Glomerular visceral epithelial cell (primary cell): Measurements from ENCODE around the gene STX16.

Source experiments
- DNase-seq: peaks from one replicate; pipeline ENCODE4 v3.0.0-alpha.2; 2016; ENCODE audit errors: extremely low spot score

The STX16 gene, protein sequence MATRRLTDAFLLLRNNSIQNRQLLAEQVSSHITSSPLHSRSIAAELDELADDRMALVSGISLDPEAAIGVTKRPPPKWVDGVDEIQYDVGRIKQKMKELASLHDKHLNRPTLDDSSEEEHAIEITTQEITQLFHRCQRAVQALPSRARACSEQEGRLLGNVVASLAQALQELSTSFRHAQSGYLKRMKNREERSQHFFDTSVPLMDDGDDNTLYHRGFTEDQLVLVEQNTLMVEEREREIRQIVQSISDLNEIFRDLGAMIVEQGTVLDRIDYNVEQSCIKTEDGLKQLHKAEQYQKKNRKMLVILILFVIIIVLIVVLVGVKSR

DNA sequence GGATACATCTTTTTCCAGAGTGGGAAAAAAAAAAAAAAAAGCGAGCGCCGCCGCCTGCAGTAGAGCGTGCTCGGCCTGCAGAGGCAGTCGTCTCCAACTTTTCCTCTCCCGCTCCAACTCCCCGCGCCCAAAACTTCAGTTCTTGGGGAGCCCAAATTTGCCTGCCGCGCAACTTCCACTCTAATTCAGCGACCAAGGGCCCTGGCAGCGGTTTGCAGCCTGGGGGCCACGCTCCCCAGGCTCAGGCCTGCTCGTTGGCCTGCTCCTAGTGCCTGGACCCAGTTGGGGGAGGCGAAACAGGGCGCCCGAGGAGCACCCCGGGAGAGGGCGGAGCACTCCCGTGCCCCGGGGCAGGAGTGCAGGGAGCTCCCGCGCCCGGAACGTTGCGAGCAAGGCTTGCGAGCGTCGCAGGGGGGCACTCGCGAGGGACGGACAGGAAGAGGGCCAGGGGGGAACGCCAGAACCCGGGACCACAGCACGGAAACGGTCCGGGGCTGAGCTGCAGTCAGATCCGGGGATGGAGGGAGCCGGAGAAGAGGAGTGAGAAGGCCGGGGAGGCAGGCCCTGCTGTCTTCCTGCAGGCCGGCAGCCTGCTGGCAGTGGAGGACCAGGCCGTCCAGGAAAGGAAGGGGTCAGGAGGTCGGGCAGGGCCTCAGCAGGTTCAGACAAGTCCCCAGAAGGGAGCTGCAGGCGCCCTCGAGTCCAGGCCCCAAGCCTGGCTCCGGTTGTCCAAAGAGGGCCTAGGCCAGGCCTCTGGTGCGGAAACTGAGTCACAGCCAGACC is at the start of gene STX16:
STX16 (plus strand) TSS at position 508 of the 783 bp plus-strand sequence. CDS start 724 bp downstream, outside the sequence.
- DNase-seq, result peak; percentile 96

DNA sequence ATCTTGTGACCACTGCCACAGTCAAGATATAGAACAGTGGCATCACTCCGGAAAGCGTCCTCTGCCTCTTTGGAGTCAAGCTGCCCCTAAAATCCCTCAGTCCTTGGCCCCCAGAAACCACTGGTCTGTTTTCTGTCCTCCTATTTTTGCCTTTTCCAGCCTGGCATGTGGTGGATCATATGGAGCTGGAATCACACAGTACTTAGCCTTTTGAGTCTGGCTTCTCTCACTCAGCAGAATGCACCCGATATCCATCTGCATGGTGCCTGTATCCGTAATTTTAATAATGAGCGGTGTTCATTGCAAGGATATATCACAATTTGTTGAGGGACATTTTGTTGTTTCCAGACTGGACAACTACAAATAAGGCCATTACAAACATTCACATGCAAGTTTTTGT is 49.0 kb upstream of the STX16 start:
- DNase-seq, result no peak

DNA sequence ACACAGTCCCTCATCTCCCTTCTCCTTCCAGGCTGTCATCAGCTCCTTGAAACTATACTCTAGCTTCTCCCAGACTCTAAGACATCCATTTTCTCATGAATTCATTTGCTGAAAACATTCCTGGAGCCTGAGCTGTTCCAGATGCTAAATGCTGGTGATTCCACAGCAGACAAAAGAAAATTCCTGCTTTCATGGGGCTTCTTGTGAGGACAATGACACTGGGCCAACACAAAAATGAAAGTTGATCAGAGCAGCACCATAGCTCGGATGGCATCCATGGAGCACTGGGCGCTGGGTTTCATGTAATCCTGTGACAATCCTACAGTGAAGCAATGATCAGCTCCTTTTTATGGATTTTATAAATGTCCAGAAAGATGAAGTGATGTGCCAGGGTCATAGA is 47.4 kb upstream of the STX16 start:
- DNase-seq, result no peak

DNA sequence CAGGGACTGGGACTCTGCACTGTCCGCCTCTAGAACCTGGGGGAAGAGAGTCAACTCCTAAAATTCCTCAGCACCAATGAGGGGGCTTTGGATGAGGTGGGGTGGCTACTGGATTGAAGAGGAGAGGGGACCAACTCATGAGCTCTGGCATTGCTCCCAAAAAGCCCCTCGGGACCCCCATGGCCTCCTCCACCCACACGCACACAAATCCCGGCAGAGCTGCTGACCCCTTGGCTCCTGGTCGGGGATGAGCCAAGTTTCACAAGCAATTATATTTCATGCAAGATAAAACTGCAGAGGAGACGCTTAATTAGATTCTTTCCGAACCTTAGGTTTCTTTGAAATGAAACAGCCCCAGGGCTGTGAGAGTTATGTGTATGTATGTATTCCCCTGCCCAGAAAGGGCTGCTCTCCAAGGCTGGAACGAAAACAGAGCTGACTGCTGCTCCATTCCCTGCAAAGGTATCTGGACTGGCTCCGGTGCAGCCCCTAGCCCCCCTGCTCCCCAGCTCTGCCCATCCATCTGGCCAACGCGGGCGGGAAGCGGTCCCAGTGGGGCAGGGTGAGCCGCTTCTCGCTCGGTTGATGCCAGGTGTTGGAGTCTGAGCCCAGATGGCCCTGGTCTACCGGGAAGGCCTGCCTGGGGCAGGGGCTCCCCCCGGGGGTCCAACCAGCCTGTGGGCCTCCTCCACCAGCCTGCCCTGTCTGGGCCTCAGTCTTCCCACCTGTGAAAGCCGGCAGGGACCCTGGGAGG is 46.8 kb upstream of the STX16 start:
- DNase-seq, result no peak

DNA sequence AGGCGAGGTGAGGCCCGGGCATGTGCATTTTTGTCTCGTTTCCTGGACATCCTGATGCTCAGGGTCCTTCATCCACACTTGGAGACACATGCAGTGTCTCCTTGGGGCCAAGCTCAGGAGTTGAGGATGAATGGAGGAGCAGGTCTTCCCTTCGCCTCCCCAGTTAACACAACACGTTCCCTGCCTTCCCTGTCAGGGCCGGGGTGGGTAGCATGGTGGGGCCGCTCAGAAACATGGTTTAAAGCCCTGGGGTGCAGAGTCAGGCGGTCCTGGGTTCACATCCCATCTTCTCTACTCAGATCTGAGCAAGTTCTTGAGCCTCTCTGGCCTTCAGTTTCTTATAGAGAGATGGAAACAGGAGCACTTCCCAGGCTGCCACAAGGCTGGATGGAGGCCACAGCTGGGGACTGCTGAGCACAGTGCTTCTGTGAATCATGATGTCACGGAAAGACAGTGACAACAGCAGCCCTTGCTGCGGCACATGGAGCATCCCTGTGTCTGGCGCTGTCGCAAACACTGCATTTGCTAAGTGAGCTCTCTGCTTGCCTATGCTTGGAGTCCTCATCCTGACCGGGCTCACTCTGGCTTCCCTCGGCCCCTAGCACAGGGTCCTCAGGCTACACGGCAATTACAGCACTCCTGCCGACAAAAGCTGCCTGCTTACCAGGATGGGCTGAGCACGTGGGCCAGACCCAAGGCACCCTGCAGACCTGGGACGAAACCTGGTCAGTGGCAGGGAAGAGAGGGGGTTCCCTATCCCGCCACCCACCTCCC is 45.6 kb upstream of the STX16 start:
- DNase-seq, result no peak

DNA sequence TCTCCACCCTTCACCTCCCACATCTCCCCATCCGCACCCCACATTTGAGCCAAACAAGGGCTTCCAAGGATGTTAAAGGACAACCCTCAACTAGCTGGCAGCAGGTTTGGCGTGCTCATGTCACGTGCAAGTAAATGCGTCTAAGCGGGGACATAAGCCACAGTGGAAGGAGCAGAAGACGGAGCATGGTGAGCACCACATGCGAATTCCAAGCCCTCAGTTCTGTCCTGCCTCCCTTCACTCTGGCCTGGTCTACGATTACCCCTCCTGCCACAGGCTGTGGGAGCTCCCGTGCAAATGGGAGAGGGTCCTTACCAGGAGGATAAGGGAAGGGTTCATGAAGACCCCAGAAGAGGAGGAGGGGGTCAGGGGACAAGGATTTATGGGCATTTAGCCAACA is 44.9 kb upstream of the STX16 start:
- no peak for DNase-seq

DNA sequence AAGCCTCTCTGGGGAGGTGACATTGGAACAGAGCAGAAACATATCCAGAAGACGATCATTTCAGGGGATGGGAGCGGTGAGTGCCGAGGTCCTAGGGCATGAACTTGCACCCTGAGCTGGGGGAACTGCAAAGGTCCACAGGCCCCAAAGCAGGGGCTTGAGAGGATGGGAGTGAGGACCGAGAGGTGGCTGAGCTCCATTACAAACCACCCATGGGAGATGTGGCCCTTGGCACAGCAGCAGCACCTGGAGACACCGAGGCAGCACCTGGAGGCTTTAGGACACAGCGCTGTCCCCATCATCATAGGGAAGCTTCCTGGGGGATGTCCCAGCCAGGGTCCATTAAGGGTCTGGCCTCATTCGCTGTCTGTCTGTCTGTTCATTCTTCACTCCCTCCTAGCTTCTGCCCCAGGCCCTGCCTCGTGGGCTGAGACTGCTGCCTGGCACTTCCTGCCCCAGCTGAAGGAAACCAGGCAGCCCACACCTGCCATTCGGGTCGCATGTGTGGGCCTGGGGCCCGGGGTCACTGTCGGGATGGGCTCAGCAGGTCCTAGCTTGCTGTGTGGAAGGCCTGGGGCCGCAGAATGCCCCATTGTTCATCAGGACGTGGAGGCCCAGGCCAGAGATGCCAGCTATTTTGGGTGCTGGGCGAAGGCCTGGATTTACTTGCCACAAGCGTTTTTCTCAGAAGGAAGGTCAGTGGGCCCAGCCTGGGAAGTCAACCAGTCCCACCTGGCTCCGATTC is 42.8 kb upstream of the STX16 start:
- no peak for DNase-seq

DNA sequence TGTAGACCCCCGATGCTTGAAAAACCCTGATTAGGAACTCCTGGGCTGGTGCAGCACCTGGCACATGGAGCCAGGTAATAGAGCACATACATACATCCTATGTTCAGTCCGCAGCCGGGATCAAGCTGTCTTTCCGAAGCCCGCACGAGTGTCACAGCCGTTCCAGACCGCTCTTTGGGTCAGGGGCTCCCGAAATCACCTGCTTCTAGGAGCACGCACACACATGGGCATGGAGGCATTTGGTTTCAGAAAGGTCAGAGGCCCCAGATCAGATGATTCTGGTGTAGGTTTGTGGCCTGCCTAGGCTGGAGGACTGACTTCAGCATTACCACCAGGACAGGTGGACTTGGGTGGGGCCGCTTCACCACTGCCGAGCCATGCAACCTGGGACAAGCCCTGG is 42.1 kb upstream of the STX16 start:
- no peak for DNase-seq

DNA sequence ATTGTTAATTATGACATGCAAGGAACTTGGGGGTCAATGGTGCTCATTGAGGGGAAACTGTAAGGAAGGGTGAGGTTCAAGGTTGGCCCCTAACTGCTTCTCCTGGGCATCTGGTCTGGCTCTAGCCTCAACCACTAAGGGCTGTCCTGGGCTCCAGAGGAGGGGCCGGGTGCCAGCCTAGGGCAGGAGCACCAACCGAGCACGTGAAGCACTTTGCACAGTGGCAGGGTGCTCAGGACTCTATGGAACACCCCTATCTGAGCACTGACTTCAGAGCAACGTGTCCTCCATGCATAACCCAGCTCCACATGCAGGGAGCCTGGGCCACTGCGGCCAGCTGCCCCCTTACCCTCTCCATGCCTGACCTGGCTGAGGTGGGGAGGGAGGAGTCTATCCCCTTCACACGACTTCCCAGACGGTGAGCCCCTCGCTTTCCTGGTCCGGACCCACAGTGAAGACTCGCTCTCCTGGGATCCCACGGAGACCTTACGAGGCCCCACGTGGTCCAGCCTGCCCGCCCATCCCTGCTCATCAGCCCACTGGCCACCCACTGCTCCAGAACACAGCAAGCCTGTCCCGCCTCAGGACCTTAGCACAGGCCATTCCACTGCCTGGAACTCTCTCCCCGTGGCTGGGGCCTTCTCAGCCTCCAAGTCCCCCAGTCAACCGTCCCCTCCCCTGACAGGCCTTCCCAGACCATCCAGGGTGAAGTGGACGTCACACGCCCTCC is 40.8 kb upstream of the STX16 start:
- no peak for DNase-seq

DNA sequence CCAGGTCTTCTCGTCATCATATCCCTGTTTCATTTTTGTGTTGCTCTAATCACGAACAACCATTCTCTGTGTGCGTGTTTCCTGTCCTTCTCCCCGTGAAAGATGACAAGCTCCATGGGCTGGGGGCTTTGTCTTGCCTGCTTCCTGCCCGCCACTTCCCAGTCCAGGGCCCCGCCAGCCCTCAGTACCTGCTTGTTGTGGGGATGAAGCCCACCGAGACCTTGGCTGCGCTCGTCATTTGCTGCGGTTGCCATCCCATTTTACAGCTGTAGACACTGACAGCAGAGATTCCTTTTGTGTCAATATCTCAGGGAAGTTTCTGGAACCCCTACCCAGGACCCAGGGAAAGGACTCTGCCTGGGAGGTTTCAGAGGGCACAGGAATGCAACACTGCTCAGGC is 40.3 kb upstream of the STX16 start:
- no peak for DNase-seq

DNA sequence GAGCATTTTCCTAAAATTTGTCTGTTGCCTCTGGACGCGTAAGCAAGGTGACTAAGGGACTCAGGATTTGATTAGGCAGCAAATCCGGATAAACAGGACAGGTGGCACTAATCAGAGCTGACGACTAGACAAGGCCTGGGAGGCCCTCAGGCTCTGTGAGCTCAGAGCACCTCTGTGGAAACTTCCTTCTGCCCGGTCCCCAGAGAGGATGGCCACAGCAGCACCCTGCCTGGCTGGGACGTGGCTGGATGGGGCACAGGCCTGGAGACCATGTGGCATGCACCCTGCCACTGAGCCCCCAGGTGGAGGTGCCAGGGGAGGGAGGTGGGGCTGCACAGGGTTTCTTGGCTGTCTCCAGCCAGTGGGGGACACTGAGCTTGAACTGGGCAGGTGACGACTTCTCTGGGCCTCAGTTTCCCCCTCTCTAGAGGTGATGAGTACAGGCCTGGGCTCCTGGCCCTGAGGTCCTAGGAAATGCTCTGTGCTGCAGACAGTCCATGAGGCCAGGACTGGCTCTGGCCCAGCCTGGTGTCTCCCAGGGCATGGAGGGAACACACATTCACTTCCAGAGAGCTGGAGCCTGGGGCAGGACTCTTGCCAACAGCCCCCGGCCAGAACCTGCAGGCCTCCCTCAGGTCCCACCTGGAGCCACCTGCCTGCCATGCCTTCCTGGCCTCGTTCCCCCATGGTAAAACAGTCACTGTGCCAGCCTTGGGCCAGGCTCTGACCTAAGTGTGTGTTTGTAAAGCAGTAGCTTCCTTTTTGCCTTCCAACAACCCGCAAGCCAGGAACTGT is 39.6 kb upstream of the STX16 start:
- no peak for DNase-seq

DNA sequence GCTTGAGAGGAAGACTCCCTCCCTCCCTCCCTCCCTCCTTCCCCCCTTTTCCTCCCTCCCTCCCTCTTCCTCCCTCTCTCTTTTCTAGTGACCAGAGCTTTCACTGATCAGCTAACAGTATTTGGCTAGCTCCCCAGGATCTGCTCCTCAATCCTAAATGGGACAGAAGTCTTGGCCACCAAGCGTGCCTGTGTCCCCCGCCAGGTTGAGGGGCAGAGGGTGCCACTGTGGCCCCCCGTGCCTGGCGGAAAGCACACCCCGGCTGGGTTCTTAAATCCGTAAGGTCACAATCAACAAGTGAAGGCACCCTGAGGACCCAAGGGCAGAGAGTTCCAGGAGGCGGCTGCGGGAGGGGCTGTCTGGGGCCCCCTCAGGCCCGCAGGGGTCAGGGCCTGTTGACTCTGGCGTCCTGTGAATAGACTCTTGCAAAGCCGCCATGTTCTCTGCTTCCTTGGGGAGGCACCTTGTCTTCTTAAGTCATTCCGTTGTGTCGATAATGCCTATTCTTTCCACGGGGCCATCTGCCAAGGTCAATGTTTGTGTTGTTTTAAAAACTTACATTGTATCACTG is 38.9 kb upstream of the STX16 start:
- DNase-seq, result no peak

DNA sequence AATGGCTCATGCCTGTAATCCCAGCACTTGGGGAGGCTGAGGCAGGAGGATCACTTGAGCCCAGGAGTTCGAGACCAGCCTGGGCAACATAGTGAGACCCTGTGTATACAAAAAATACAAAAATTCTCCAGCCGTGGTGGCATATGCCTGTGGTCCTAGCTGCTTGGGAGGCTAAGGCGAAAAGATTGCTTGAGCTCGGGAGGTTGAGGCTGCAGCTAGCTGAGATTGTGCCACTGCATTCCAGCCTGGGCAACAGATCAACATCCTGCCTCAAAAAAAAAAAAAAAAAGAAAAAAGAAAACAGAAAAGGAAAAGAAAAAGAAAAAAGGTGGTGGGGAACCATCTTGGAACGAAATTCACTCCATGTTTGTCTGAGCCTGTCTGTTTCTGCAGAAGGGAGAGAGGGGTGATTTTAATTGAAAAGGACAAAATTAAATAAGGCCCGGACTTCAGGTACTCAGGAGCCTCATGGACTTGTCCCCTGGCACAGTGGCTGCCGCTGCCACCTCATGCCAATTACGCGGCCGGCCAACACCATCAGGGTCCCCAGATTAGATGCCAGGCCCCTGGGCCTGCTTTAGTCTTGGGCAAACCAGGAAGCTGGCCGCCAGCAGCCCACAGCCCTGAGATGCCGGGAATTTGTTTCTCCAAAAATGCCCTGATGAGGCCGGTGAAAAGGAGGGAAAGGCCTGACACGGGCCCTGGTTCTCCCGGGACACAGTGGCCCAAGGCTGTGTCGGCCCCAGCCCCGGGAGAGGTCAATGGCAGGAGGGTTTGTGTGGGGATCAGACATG is 37.8 kb upstream of the STX16 start:
- DNase-seq, result no peak

DNA sequence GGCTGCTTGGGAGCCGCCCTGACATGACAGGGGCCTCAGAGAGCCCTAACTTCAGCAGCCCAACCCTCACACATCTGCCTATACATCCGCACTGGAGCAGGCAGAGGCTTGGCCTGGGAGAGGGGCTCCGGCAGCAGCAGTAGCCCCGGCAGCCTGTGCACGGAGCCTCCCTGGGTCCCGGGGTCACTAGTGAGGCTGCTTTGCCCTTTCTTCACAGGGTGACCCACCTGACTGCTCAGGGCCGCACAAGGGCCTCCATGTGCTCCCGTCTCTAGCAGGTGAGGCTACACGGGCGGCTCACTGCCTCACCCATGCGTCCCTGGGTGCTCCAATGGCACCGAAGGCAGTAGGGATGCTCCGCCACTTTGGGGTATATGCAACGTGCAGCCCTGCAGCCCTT is 36.7 kb upstream of the STX16 start:
- DNase-seq, result no peak

DNA sequence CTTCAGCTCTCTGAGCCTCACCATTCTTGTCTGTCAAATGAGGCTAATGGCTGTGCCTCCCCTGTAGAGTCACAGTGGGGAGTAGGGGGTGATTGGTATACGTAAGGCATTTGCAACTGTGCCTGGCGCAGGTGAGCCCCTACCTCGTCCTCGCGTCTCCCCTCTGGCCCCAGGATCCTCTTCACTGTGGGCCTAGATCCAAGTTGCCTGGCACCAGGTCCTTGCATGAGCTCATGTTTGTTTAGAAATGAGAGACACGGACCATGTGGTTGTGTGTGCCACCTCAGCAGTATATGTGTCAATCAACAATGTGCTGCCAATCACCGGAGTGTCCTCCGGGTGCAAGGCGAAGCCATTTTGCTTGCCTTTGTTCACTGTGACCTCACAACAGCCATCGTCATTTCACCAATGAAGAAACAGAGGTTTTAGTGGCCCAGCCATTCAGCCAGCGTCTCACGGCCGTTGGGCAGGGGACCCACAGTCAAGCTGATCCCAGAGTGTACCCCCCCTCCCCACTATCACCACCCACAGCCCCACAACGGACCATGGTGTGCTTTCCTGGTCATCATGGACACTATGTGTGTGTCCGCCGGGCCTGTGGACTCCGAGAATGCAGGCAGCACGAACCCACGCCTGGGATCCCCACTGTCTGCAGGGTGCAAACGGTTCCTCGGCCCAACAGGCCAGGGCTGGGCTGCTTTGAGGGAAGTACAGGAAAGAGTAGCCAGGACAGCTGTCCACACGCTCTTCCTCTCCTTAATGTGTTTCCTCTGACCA is 35.9 kb upstream of the STX16 start:
- no peak for DNase-seq

DNA sequence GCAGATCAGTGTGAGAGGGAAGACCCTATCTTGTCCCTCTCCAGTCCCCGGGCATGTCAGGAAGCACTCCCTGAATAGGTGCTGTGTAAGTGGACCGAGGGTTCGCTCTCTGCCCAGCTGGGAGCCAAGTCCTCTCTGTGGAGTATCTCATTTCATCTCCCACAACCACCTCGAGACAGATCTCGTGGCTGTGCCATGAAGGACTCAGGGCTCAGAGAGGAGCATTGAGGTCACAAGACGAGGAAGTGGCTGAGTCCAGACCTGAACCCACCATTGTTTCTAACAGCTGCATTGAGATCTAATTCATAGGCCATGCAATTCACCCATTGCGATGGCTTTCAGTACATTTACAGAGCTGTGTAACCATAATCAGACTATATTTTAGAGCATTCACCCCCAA is 34.7 kb upstream of the STX16 start:
- DNase-seq, result no peak

DNA sequence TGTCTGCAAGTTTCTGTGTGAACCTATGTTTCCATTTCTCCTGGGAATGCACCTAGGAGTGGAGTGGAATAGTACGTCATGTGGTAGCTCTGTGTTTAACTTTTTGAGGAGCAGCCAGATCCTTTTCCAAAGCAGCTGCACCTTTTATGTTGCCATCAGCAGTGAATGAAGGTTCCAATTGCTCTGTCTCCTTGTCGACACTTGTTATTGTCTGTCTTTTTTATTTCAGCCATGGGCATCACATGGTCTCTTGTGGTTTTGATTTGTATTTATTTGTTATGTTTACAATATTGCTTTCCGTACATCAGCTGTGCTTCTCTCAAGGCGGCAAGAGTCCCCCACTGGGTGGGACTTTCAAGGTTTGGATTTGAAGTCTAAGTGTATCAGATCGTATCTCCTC is 33.9 kb upstream of the STX16 start:
- DNase-seq, result no peak
